Keratinocyte (primary cell): ENCODE measurements around the gene GIMAP6.

Experiments used
- EZH2 ChIP-seq: IDR thresholded peaks from one replicate; pipeline ENCODE4 v1.6.1; 2012; ENCODE audit warnings: inconsistent platforms, mild to moderate bottlenecking, low read length, moderate library complexity
- TF ChIP-seq, protein P1 (sequence below), 3 experiments: IDR thresholded peaks in 1 of 3; conservative IDR thresholded peaks in 1 of 3; optimal IDR thresholded peaks in 1 of 3; 2 replicates in 2 of 3; 3 replicates in 1 of 3; pipeline versions ENCODE3 to v1.5.1; 2011; ENCODE audit warnings: low read length in 3 of 3, mild to moderate bottlenecking in 3 of 3, moderate library complexity in 2 of 3, control low read depth in 1 of 3, inconsistent platforms in 1 of 3; ENCODE audit not compliant: insufficient read depth in 2 of 3; ENCODE audit errors: extremely low read depth in 1 of 3

- TF ChIP-seq, protein P1, sequence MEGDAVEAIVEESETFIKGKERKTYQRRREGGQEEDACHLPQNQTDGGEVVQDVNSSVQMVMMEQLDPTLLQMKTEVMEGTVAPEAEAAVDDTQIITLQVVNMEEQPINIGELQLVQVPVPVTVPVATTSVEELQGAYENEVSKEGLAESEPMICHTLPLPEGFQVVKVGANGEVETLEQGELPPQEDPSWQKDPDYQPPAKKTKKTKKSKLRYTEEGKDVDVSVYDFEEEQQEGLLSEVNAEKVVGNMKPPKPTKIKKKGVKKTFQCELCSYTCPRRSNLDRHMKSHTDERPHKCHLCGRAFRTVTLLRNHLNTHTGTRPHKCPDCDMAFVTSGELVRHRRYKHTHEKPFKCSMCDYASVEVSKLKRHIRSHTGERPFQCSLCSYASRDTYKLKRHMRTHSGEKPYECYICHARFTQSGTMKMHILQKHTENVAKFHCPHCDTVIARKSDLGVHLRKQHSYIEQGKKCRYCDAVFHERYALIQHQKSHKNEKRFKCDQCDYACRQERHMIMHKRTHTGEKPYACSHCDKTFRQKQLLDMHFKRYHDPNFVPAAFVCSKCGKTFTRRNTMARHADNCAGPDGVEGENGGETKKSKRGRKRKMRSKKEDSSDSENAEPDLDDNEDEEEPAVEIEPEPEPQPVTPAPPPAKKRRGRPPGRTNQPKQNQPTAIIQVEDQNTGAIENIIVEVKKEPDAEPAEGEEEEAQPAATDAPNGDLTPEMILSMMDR (optimal IDR thresholded peaks at IDR 0.05 in 1 of 3, IDR thresholded peaks at IDR 0.05 in 1 of 3, conservative IDR thresholded peaks at IDR 0.05 in 1 of 3; ENCODE audit: extremely low read depth in 1 of 3, insufficient read depth in 2 of 3, low read length in 3 of 3), result no peak
- no peak for TF ChIP-seq EZH2
Observed at GRCh38 chr7:150627959-150628358, 4.2 kb downstream of the GIMAP6 start.
